PC-9 (cell line): ENCODE measurements around the gene CAPZB. TPM values are rescaled to one million over a fixed set of nuclear protein-coding genes. Genes with fewer than 3 reads are reported as not detected.
A peak's percentile ranks its signal among the peaks of the same experiment; 100 is the strongest.

Experiments
- BruUV-seq: library from RNA; stranded (reverse); fragments of 400-500 nt; replicated peaks from 2 replicates; lab custom pipeline; 2021; lab: Mats Ljungman, UMichigan
- CTCF ChIA-PET: fragments of 300-600 bp; sonication (Branson Sonifier 250); formaldehyde crosslinking; loops from one replicate; lab custom pipeline; 2022; ENCODE audit warnings: antibody characterized with exemption; lab: Charles Lee
- POLR2A ChIA-PET: fragments of 300-600 bp; sonication (Branson Sonifier 250); formaldehyde crosslinking; loops from one replicate; lab custom pipeline; 2022; ENCODE audit warnings: antibody characterized with exemption; ENCODE audit not compliant: unreplicated experiment; lab: Charles Lee
- DNase-seq, 2 experiments: peaks; one replicate each; pipeline versions ENCODE4 v3.0.0 to v3.0.0-alpha.2; 2015 to 2022; ENCODE audit warnings: mixed read lengths in 1 of 2
- H2AFZ ChIP-seq: fragments of 200-600 bp; sonication (generic); 2 replicates; pipeline ENCODE4 v1.8.1; 2017; ENCODE audit warnings: antibody characterized with exemption
- H3F3A ChIP-seq: fragments of 200-600 bp; sonication (generic); 2 replicates; pipeline ENCODE4 v1.8.1; 2017; ENCODE audit warnings: antibody characterized with exemption, mild to moderate bottlenecking, low read depth; ENCODE audit not compliant: insufficient read depth
- H3K27ac ChIP-seq: fragments of 200-600 bp; sonication (generic); 2 replicates; pipeline ENCODE4 v1.6.1; 2016; ENCODE audit warnings: mixed run types
- H3K27me3 ChIP-seq: fragments of 200-600 bp; sonication (generic); 2 replicates; pipeline ENCODE4 v1.6.1; 2016; ENCODE audit warnings: low read depth, mixed run types; ENCODE audit not compliant: insufficient read depth
- H3K36me3 ChIP-seq: fragments of 200-600 bp; sonication (generic); 2 replicates; pipeline ENCODE4 v1.6.1; 2016; ENCODE audit warnings: low read depth, mixed run types
- H3K4me1 ChIP-seq: fragments of 200-600 bp; sonication (generic); replicated peaks from 2 replicates; pipeline ENCODE4 v1.6.1; 2016; ENCODE audit warnings: mixed run types; ENCODE audit not compliant: insufficient read depth
- H3K4me2 ChIP-seq: fragments of 200-600 bp; sonication (generic); 2 replicates; pipeline ENCODE4 v1.6.1; 2017; ENCODE audit warnings: mixed run types
- H3K4me3 ChIP-seq: fragments of 200-600 bp; sonication (generic); 2 replicates; pipeline ENCODE4 v1.6.1; 2016; ENCODE audit warnings: mixed run types
- H3K79me2 ChIP-seq: fragments of 200-600 bp; sonication (generic); 2 replicates; pipeline ENCODE4 v1.6.1; 2017; ENCODE audit warnings: low read depth, mixed run types
- H3K9me2 ChIP-seq: fragments of 200-600 bp; sonication (generic); 2 replicates; pipeline ENCODE4 v1.8.1; 2017; ENCODE audit warnings: mild to moderate bottlenecking; ENCODE audit not compliant: insufficient read depth
- H3K9me3 ChIP-seq: fragments of 200-600 bp; sonication (generic); 2 replicates; pipeline ENCODE4 v1.8.1; 2016; ENCODE audit warnings: low read depth; ENCODE audit not compliant: insufficient read depth
- H4K20me1 ChIP-seq: fragments of 200-600 bp; sonication (generic); 2 replicates; pipeline ENCODE4 v1.8.1; 2017; ENCODE audit not compliant: insufficient read depth
- EZH2 ChIP-seq: fragments of 200-600 bp; sonication (generic); IDR thresholded peaks from 2 replicates; pipeline ENCODE4 v1.8.0; 2017; ENCODE audit warnings: antibody characterized with exemption, low read depth
- intact Hi-C: fragments of 100-400 bp; cut with micrococcal nuclease; formaldehyde crosslinking; loops from one replicate; pipeline ENCODE4 v1.10.0; 2022; ENCODE audit not compliant: unreplicated experiment
- total RNA-seq: library from RNA; stranded (reverse); gene quantifications from 2 replicates; pipeline ENCODE4 v1.2.3, GENCODE V29; 2021
- TF ChIP-seq, protein P1 (sequence below): fragments of 200-600 bp; sonication (generic); conservative IDR thresholded peaks from 2 replicates; pipeline ENCODE4 v1.6.1; 2017; ENCODE audit warnings: mixed run types, antibody characterized with exemption, mild to moderate bottlenecking, moderate library complexity

CAPZB gene
- total RNA-seq, 1 experiment from 2014 or later = 222 TPM

DNA sequence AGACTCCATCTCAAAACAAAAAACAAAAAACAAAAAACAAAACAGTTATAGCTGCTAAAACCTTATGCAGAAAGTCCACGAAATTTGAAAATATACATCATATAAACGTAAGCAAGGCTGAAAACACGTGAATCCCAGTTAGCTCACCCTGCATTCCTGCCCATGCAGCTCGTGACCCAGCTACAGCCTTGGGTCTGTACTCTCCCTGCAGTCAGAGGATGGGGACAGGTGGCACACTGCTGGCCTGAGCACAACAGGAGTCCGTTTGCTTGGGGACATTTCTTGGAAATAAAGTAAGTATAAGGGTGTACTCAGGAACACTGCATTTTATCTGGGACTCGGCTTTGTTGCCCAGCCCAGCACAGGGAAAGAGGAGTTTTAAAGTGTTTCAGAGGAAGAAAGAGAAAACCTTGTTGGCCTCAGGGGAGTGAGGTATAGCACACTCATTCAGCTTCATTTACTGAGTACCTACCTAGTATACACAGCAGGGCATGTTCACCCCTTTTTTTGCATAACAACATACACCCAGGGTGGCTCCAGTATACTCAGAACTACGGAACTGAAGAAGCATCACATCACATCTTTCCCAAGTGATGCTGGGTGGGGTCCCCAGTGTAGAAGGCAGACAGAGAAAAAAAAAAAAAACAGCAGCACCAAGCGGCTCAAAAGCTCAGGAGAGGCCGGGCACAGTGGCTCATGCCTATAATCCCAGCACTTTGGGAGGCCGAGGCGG lies 44.1 kb downstream of the CAPZB start:
- TF ChIP-seq, protein P1, sequence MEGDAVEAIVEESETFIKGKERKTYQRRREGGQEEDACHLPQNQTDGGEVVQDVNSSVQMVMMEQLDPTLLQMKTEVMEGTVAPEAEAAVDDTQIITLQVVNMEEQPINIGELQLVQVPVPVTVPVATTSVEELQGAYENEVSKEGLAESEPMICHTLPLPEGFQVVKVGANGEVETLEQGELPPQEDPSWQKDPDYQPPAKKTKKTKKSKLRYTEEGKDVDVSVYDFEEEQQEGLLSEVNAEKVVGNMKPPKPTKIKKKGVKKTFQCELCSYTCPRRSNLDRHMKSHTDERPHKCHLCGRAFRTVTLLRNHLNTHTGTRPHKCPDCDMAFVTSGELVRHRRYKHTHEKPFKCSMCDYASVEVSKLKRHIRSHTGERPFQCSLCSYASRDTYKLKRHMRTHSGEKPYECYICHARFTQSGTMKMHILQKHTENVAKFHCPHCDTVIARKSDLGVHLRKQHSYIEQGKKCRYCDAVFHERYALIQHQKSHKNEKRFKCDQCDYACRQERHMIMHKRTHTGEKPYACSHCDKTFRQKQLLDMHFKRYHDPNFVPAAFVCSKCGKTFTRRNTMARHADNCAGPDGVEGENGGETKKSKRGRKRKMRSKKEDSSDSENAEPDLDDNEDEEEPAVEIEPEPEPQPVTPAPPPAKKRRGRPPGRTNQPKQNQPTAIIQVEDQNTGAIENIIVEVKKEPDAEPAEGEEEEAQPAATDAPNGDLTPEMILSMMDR = no peak
- no peak for TF ChIP-seq EZH2
- Histone ChIP-seq H3K4me1 (peaks cover 20% of the 10 kb centered on the region), H3K4me2 (peak overlapping the region; percentile 28; the same call in 1 of the 2 replicates), H3K4me3 (no peak overlapping the region), H3F3A (peaks cover 12% of the 10 kb centered on the region; the same call in 1 of the 2 replicates), H3K27ac (0 out of 2 replicates have a peak overlapping the region, but pooled peaks have one; percentile 6), H3K79me2 (peaks cover 72% of the 10 kb centered on the region), H2AFZ (no peak overlapping the region), H3K36me3 (no peaks in the 10 kb centered on the region), H3K9me2 (no peaks in the 10 kb centered on the region), H3K27me3 (no peaks in the 10 kb centered on the region), H3K9me3 (no peaks in the 10 kb centered on the region), H4K20me1 (peaks cover 10% of the 10 kb centered on the region)
- ChIA-PET POLR2A (interaction anchor here (0.6 kb wide), 2 partner anchors 28 to 44 kb away, joined by 6 to 18 read pairs; partner anchors contain the start of gene CAPZB), CTCF (interaction anchor here (0.7 kb wide), 1 partner anchor 374 kb away, joined by 11 read pairs; no protein-coding TSS in a partner anchor)
- no peak for DNase-seq
- no TSS peak for BruUV-seq
- intact Hi-C loops = loop anchor here (2.0 kb wide), 1 partner anchor 28 kb away; no protein-coding TSS in a partner anchor

DNA sequence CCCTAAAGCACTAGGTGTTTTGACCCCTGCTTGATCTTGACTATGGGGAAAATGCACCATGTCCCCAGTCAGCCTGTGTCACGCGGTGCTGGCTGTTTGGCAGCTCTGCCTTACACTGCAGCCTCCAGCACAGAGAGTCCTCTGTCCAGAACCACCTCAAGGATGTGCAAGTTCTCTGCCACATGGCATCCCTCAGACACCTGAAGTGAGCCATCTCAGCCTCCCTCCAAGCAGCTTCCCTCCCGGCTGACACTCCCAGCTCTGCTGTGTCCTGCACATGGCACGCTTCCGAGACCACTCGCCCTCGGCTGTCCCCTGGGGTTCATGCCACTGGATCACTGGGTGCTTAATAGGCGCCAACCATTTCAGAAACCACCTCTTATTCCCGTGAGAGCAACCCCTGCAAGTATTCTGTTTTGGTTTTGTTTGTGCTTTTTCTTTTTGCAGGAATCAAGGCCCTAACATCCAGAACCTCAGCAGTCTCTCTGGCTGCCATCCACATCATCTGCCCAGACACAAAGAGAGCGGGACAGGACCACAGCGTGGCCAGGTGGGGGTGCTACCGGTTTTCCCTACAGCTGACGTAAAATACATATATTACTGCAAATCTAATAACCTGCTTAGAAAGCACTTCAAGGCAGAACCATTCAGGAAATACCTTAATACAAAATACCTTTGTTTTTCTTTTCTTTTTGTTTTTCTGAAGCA lies 45.7 kb downstream of the CAPZB start:
- Histone ChIP-seq H2AFZ (no peak overlapping the region), H3K27ac (no peak overlapping the region), H3K36me3 (no peaks in the 10 kb centered on the region), H3K4me2 (0 out of 2 replicates have a peak overlapping the region, but pooled peaks have one; percentile 28), H3K9me2 (no peaks in the 10 kb centered on the region), H3K79me2 (peaks cover 70% of the 10 kb centered on the region), H3F3A (peaks cover 7% of the 10 kb centered on the region; the same call in 1 of the 2 replicates), H3K4me3 (no peak overlapping the region), H3K9me3 (no peaks in the 10 kb centered on the region), H3K4me1 (peaks cover 14% of the 10 kb centered on the region), H4K20me1 (peaks cover 15% of the 10 kb centered on the region), H3K27me3 (no peaks in the 10 kb centered on the region)
- BruUV-seq = no TSS peak
- intact Hi-C loops = loop anchor here (2.0 kb wide), 1 partner anchor 29 kb away; no protein-coding TSS in a partner anchor
- no peak for DNase-seq
- ChIA-PET POLR2A (no interaction called here), CTCF (no interaction called here)
- TF ChIP-seq EZH2 = no peak
- TF ChIP-seq, protein P1 = no peak

DNA sequence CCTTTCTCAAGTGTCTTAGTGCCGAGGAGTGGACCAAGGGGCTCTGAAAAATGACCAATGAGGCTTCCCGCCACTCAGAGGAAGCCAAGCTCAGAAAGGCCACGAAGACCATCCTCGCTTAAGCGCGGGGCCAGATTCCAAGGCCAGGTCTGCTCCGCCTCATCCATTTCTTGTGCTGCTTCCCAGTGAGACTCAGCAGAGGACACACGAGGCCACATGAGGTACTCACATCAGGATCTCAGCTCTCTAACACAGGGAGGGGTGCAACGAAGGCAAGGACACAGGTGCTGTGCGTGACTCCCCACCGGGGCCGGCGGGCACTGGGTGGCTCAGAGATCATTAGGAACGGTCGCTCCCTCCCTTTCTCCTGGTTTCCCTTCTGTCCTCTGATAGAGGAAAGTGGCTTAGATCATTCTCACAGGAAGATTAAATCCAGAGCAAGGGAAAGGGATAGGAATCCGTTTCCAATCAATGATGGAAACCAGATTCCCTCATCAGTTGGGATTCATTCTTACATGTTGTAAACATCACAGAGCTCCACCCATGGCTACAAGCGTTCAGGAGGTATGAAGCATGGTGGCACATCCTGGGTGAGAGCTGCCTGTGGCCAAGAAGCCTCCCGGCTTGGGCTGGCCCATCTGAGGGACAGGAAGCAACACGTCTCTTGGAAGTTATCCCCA lies 46.7 kb downstream of the CAPZB start:
- H3K9me2 ChIP-seq = no peaks in the 10 kb centered on the region
- H3K27me3 ChIP-seq = no peaks in the 10 kb centered on the region
- peaks cover 18% of the 10 kb centered on the region for H4K20me1 ChIP-seq
- peaks cover 7% of the 10 kb centered on the region; the same call in 1 of the 2 replicates for H3F3A ChIP-seq
- H3K27ac ChIP-seq = no peak overlapping the region
- no TSS peak for BruUV-seq
- DNase-seq = no peak
- intact Hi-C loops = no loop called here
- H3K79me2 ChIP-seq = peaks cover 70% of the 10 kb centered on the region
- CTCF ChIA-PET = no interaction called here
- peaks cover 14% of the 10 kb centered on the region for H3K4me1 ChIP-seq
- no peak overlapping the region for H3K4me2 ChIP-seq
- no peaks in the 10 kb centered on the region for H3K9me3 ChIP-seq
- POLR2A ChIA-PET = no interaction called here
- TF ChIP-seq, protein P1 = no peak
- TF ChIP-seq EZH2 = no peak
- no peaks in the 10 kb centered on the region for H3K36me3 ChIP-seq
- no peak overlapping the region for H2AFZ ChIP-seq
- no peak overlapping the region for H3K4me3 ChIP-seq
